ENCODE data around the gene AP5S1.

AP5S1 gene

GRCh38 chr20:3794168-3794567, 26.2 kb upstream of the AP5S1 start:
- peak; percentile 20 to 33 for DNase-seq

- DNase-seq = no peak
Observed at GRCh38 chr20:3794701-3795420, 25.5 kb upstream of the AP5S1 start.

GRCh38 chr20:3795511-3796468, 24.6 kb upstream of the AP5S1 start, which contains the start of gene CDC25B:
Gene CDC25B, plus strand, starts transcription at chr20:3796310. Its CDS starts 222 bp downstream, at chr20:3796532.
- DNase-seq = peak; percentile 91 to 99

- peak in 1 of 2 experiments; percentile 75 for DNase-seq
Observed at GRCh38 chr20:3796477-3797225, 23.7 kb upstream of the AP5S1 start.

- peak in 1 of 2 experiments; percentile 55 for DNase-seq
Observed at GRCh38 chr20:3797226-3797545, 23.2 kb upstream of the AP5S1 start.

- DNase-seq = peak; percentile 73 to 90
Observed at GRCh38 chr20:3797592-3798372, 22.6 kb upstream of the AP5S1 start.

- no peak for DNase-seq
Observed at GRCh38 chr20:3798373-3798768, 22.0 kb upstream of the AP5S1 start.

GRCh38 chr20:3798908-3799248, 21.5 kb upstream of the AP5S1 start:
- DNase-seq = no peak

- peak in 1 of 2 experiments; percentile 71 for DNase-seq
Observed at GRCh38 chr20:3800256-3800877, 20.0 kb upstream of the AP5S1 start.

GRCh38 chr20:3800878-3801260, 19.5 kb upstream of the AP5S1 start:
- DNase-seq = no peak

- DNase-seq = no peak
Observed at GRCh38 chr20:3801299-3801698, 19.0 kb upstream of the AP5S1 start.

- no peak for DNase-seq
Observed at GRCh38 chr20:3801846-3802245, 18.5 kb upstream of the AP5S1 start.

- no peak for DNase-seq
Observed at GRCh38 chr20:3802524-3803239, 17.7 kb upstream of the AP5S1 start.

- no peak for DNase-seq
Observed at GRCh38 chr20:3803289-3803688, 17.1 kb upstream of the AP5S1 start.

GRCh38 chr20:3803854-3804253, 16.5 kb upstream of the AP5S1 start:
- no peak for DNase-seq

- DNase-seq = no peak
Observed at GRCh38 chr20:3804254-3804751, 16.0 kb upstream of the AP5S1 start.

GRCh38 chr20:3804781-3805180, 15.6 kb upstream of the AP5S1 start:
- DNase-seq = no peak

GRCh38 chr20:3808544-3808943, 11.8 kb upstream of the AP5S1 start:
- no peak for DNase-seq

GRCh38 chr20:3811467-3812258, 8.7 kb upstream of the AP5S1 start:
- peak; percentile 16 to 46 for DNase-seq

GRCh38 chr20:3812259-3812681, 8.1 kb upstream of the AP5S1 start:
- no peak for DNase-seq

Measured in NCI-H526 (cell line).